ENCODE results near the gene CD53. TPM values are rescaled to one million over a fixed set of nuclear protein-coding genes. Genes with fewer than 3 reads are reported as not detected.

Gene CD53
- total and polyA plus RNA-seq, 4 donors, result 10.7 to 30.4 (median 21.7) TPM

DNA sequence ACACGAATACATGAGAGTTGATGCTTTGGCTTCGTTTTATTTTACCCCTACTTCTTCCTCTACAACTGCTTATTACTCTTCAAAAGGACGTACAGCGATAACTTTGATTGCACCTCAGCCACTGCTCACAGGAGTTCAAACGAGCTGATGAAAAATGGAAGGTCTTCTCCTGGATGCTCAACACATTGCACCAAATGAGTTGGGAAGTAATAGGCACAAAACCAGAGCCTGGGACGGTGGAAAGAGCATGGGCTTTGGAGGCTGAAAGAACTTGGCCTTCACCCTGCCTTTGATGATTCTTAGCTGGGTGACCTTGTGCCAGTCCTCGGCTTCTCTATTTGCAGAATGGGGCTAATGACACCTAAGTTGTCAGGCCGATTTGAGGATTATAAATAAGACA is 4.8 kb downstream of the CD53 start:
- no peaks in the 10 kb centered on the region for H3K9me3 ChIP-seq (ENCODE audit: control insufficient read depth in 4 of 4, low read length in 3 of 4)
- H3K36me3 ChIP-seq (ENCODE audit: control insufficient read depth in 4 of 4, insufficient read depth in 3 of 4, low read depth in 1 of 4, low read length in 3 of 4), result no peaks in the 10 kb centered on the region
- no peak overlapping the region for H3K4me3 ChIP-seq (ENCODE audit: low read depth in 1 of 3, low read length in 3 of 3)
- no peak overlapping the region for H3K27ac ChIP-seq (ENCODE audit: low read depth in 1 of 2, low read length in 2 of 2)
- no peaks in the 10 kb centered on the region for H3K4me1 ChIP-seq (ENCODE audit: control insufficient read depth in 4 of 4, insufficient read depth in 4 of 4, low read length in 3 of 4)
- no peak overlapping the region for H3K9ac ChIP-seq (ENCODE audit: low read depth in 1 of 2, low read length in 2 of 2)
- TF ChIP-seq RXRA (IDR thresholded peaks at IDR 0.05), result no peak
- TF ChIP-seq, protein P1, sequence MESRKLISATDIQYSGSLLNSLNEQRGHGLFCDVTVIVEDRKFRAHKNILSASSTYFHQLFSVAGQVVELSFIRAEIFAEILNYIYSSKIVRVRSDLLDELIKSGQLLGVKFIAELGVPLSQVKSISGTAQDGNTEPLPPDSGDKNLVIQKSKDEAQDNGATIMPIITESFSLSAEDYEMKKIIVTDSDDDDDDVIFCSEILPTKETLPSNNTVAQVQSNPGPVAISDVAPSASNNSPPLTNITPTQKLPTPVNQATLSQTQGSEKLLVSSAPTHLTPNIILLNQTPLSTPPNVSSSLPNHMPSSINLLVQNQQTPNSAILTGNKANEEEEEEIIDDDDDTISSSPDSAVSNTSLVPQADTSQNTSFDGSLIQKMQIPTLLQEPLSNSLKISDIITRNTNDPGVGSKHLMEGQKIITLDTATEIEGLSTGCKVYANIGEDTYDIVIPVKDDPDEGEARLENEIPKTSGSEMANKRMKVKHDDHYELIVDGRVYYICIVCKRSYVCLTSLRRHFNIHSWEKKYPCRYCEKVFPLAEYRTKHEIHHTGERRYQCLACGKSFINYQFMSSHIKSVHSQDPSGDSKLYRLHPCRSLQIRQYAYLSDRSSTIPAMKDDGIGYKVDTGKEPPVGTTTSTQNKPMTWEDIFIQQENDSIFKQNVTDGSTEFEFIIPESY (IDR thresholded peaks at IDR 0.05), result no peak
- no peak for TF ChIP-seq TAF1 (conservative IDR thresholded peaks at IDR 0.05)
- no peak for TF ChIP-seq YY1 (IDR thresholded peaks at IDR 0.05)
- no peak for TF ChIP-seq JUND (IDR thresholded peaks at IDR 0.05)
- TF ChIP-seq CTCF (IDR thresholded peaks at IDR 0.05; ENCODE audit: low read depth, low read length, missing input control), result no peak
- TF ChIP-seq GABPA (IDR thresholded peaks at IDR 0.05 in 1 of 2, conservative IDR thresholded peaks at IDR 0.05 in 1 of 2), result no peak
- TF ChIP-seq, protein P2, sequence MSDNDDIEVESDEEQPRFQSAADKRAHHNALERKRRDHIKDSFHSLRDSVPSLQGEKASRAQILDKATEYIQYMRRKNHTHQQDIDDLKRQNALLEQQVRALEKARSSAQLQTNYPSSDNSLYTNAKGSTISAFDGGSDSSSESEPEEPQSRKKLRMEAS (IDR thresholded peaks at IDR 0.05), result no peak
- TF ChIP-seq, protein P3, sequence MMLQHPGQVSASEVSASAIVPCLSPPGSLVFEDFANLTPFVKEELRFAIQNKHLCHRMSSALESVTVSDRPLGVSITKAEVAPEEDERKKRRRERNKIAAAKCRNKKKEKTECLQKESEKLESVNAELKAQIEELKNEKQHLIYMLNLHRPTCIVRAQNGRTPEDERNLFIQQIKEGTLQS (IDR thresholded peaks at IDR 0.05), result no peak
- no peak for TF ChIP-seq SP1 (IDR thresholded peaks at IDR 0.05)
- 79% methylated on average over 8 of the region's 8 CpGs for WGBS
- DNase-seq (ENCODE audit: low spot score), result no peak
- H3K27me3 ChIP-seq (ENCODE audit: control insufficient read depth in 4 of 4, insufficient read depth in 4 of 4, low read length in 3 of 4), result no peaks in the 10 kb centered on the region

GRCh38 chr1:110878591-110878990 is 5.6 kb downstream of the CD53 start:
- WGBS, result 82% methylated on average over 2 of the region's 2 CpGs

More at GRCh38 chr1:110878591-110878990, 5.6 kb downstream of the CD53 start:
- no peak overlapping the region for H3K9ac ChIP-seq (ENCODE audit: low read depth in 1 of 2, low read length in 2 of 2)
- no peak overlapping the region for H3K27ac ChIP-seq (ENCODE audit: low read depth in 1 of 2, low read length in 2 of 2)
- H3K27me3 ChIP-seq (ENCODE audit: control insufficient read depth in 4 of 4, insufficient read depth in 4 of 4, low read length in 3 of 4), result no peaks in the 10 kb centered on the region
- DNase-seq (ENCODE audit: low spot score), result no peak
- TF ChIP-seq GABPA (IDR thresholded peaks at IDR 0.05 in 1 of 2, conservative IDR thresholded peaks at IDR 0.05 in 1 of 2) (no peak), RAD21 (IDR thresholded peaks at IDR 0.05) (no peak), EGR1 (IDR thresholded peaks at IDR 0.05; ENCODE audit: low read depth in 2 of 2) (no peak), HNF4A (conservative IDR thresholded peaks at IDR 0.05) (no peak), FOXA1 (IDR thresholded peaks at IDR 0.05) (no peak), SP1 (IDR thresholded peaks at IDR 0.05) (no peak), NR2F2 (IDR thresholded peaks at IDR 0.05) (no peak), HNF4G (IDR thresholded peaks at IDR 0.05) (no peak), CTCF (IDR thresholded peaks at IDR 0.05; ENCODE audit: low read depth, low read length, missing input control) (no peak), TAF1 (conservative IDR thresholded peaks at IDR 0.05) (no peak)
- TF ChIP-seq, protein P1 (IDR thresholded peaks at IDR 0.05), result no peak
- TF ChIP-seq, protein P4, sequence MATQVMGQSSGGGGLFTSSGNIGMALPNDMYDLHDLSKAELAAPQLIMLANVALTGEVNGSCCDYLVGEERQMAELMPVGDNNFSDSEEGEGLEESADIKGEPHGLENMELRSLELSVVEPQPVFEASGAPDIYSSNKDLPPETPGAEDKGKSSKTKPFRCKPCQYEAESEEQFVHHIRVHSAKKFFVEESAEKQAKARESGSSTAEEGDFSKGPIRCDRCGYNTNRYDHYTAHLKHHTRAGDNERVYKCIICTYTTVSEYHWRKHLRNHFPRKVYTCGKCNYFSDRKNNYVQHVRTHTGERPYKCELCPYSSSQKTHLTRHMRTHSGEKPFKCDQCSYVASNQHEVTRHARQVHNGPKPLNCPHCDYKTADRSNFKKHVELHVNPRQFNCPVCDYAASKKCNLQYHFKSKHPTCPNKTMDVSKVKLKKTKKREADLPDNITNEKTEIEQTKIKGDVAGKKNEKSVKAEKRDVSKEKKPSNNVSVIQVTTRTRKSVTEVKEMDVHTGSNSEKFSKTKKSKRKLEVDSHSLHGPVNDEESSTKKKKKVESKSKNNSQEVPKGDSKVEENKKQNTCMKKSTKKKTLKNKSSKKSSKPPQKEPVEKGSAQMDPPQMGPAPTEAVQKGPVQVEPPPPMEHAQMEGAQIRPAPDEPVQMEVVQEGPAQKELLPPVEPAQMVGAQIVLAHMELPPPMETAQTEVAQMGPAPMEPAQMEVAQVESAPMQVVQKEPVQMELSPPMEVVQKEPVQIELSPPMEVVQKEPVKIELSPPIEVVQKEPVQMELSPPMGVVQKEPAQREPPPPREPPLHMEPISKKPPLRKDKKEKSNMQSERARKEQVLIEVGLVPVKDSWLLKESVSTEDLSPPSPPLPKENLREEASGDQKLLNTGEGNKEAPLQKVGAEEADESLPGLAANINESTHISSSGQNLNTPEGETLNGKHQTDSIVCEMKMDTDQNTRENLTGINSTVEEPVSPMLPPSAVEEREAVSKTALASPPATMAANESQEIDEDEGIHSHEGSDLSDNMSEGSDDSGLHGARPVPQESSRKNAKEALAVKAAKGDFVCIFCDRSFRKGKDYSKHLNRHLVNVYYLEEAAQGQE (IDR thresholded peaks at IDR 0.05), result no peak
- no peaks in the 10 kb centered on the region for H3K36me3 ChIP-seq (ENCODE audit: control insufficient read depth in 4 of 4, insufficient read depth in 3 of 4, low read depth in 1 of 4, low read length in 3 of 4)
- no peaks in the 10 kb centered on the region for H3K9me3 ChIP-seq (ENCODE audit: control insufficient read depth in 4 of 4, low read length in 3 of 4)
- no peaks in the 10 kb centered on the region for H3K4me1 ChIP-seq (ENCODE audit: control insufficient read depth in 4 of 4, insufficient read depth in 4 of 4, low read length in 3 of 4)
- no peak overlapping the region for H3K4me3 ChIP-seq (ENCODE audit: low read depth in 1 of 3, low read length in 3 of 3)
